Stomach (tissue), 9 donors: ENCODE results near the gene FAM222B. TPM values are rescaled to one million over a fixed set of nuclear protein-coding genes. Genes with fewer than 3 reads are reported as not detected.
A peak's percentile ranks its signal among the peaks of the same experiment; 100 is the strongest.

Experiments
- DNase-seq, 2 donors: peaks; one replicate each; pipeline versions ENCODE4 v3.0.0 to v3.0.0-alpha.2; 2013 to 2019
- H3K27ac ChIP-seq, 5 donors: fragments of 200-600 bp in 4 of 5; sonication (generic) in 4 of 5; one replicate each; pipeline ENCODE4 v1.5.1; 2013 to 2019; ENCODE audit warnings: mild to moderate bottlenecking in 1 of 5, moderate library complexity in 1 of 5
- H3K27me3 ChIP-seq, 3 donors: fragments of 200-600 bp; sonication (generic); one replicate each; pipeline ENCODE4 v1.5.1; 2017 to 2019; ENCODE audit warnings: mixed run types in 1 of 3
- H3K36me3 ChIP-seq, 4 donors: fragments of 200-600 bp; sonication (generic); 1 replicate in 3 of 4; 2 replicates in 1 of 4; pipeline ENCODE4 v1.5.1; 2016 to 2019
- H3K4me1 ChIP-seq, 4 donors: fragments of 200-600 bp; sonication (generic); one replicate each; pipeline ENCODE4 v1.5.1; 2016 to 2019
- H3K4me3 ChIP-seq, 4 donors: fragments of 200-600 bp; sonication (generic) in 3 of 4; one replicate each; pipeline ENCODE4 v1.5.1; 2016 to 2019; ENCODE audit warnings: mild to moderate bottlenecking in 1 of 4
- H3K9me3 ChIP-seq, 4 donors: fragments of 200-600 bp; sonication (generic); one replicate each; pipeline ENCODE4 v1.5.1; 2016 to 2019
- EP300 ChIP-seq: sonication (generic); formaldehyde crosslinking; IDR thresholded peaks from one replicate; pipeline ENCODE4 v1.6.1; 2017; ENCODE audit warnings: antibody characterized with exemption
- POLR2A ChIP-seq, 4 donors: fragments of 450-650 bp; IDR thresholded peaks; one replicate each; pipeline ENCODE4 v1.6.1; 2016; ENCODE audit warnings: antibody characterized with exemption in 4 of 4, control low read depth in 2 of 4, mild to moderate bottlenecking in 1 of 4, moderate library complexity in 1 of 4
- POLR2AphosphoS5 ChIP-seq, 3 donors: sonication (generic); formaldehyde crosslinking; IDR thresholded peaks; one replicate each; pipeline ENCODE4 v1.6.1; 2016; ENCODE audit warnings: antibody characterized with exemption in 3 of 3
- WGBS, 5 donors: extraction: QIAGEN DNeasy Blood & Tissue Kit in 3 of 5; methylation state at CpG; one replicate each; pipeline versions ENCODE4 v1.1.5 to v1.1.7; 2013 to 2018; 5-methylcytosine and 5-hydroxymethylcytosine counted together
- intact Hi-C: fragments of 100-400 bp; cut with DNase I; formaldehyde crosslinking; loops from one replicate; pipeline ENCODE4 v1.15.1; 2023; ENCODE audit warnings: low total_unique reads
- polyA plus RNA-seq, 3 donors: library from polyadenylated mRNA; stranded (reverse); fragments of 200-250 nt; gene quantifications; one replicate each; pipeline ENCODE4 v1.2.3, GENCODE V29; 2013
- total RNA-seq, 5 donors: library from RNA; depleted of rRNA; stranded (reverse); fragments of >200 nt; gene quantifications; one replicate each; pipeline versions ENCODE4 v1.1.0 to v1.2.3, GENCODE V29; 2014 to 2016
- TF ChIP-seq, protein P1 (sequence below), 7 experiments: fragments of 450-650 bp in 4 of 7; fragments of 200-600 bp in 3 of 7; sonication (generic) in 3 of 7; IDR thresholded peaks; one replicate each; pipeline ENCODE4 v1.5.1; 2016 to 2019; ENCODE audit warnings: antibody characterized with exemption in 7 of 7, control low read depth in 2 of 7, mild to moderate bottlenecking in 1 of 7
- donor health status: healthy with polysubstance abuse.
- donor health status: Bipolar disorder and iron deficiency.
- donor health status: healthy.

FAM222B gene
- total and polyA plus RNA-seq, 8 donors: 4.4 to 29.6 (median 8.6) TPM

DNA sequence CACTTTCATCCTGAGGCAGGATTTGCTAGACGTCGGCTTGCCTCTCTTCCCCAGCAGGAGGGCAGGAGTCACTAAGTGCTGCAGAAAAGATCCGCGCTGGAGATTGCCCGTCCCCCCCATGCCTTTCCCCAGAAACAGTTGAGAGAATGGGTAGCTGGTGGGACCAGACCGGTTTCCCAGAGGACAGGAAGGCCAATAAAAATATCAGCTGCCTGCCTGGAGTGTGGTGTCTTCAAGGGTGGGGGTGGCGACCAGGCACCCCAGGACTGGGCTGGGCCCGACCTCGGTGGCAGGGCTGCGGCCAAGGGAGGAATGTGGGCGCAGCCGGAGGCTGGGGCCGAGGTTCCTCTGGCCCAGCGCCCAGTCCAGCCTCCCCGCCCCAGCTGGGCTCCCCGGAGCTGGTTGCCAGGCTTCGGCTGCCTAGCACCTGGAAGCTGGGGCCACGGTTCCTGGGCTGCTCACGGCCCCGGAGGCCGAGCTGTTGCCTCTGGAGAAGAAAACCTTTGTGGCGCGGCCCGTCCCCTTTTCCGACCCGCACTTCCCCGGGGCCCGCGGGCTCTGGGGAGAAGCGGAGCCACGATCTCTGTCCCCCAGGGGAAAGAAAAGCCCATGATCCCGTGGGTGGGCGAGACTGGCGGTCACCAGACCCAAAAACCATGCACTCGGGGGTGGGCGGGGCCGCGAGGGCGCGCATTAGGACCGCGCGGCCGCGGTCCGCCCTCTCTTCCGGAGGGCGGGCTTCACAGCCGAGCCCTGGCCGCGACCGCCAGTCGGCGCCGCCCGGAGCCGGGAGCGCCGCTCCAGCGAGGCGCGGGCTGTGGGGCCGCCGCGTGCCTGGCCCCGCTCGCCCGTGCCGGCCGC, 99.1 kb downstream of the FAM222B start, which contains the start of gene TRAF4:
Gene TRAF4, plus strand, starts transcription at position 769 of the 861 bp plus-strand sequence. CDS start 102 bp downstream, outside the sequence.
- H3K36me3 ChIP-seq: peaks cover 11 to 14% (median 12%) of the 10 kb centered on the region in 4 donors
- 0 to 9% (median 1%) methylated on average over 14 to 70 of the region's 70 CpGs for WGBS, 5 donors
- intact Hi-C loops: no loop called here
- peaks cover 0 to 5% (median 0%) of the 10 kb centered on the region in 3 donors for H3K27me3 ChIP-seq
- H3K4me1 ChIP-seq: peaks cover 47 to 72% (median 66%) of the 10 kb centered on the region in 4 donors
- peak; percentile 89 to 95 for DNase-seq
- TF ChIP-seq, protein P1, sequence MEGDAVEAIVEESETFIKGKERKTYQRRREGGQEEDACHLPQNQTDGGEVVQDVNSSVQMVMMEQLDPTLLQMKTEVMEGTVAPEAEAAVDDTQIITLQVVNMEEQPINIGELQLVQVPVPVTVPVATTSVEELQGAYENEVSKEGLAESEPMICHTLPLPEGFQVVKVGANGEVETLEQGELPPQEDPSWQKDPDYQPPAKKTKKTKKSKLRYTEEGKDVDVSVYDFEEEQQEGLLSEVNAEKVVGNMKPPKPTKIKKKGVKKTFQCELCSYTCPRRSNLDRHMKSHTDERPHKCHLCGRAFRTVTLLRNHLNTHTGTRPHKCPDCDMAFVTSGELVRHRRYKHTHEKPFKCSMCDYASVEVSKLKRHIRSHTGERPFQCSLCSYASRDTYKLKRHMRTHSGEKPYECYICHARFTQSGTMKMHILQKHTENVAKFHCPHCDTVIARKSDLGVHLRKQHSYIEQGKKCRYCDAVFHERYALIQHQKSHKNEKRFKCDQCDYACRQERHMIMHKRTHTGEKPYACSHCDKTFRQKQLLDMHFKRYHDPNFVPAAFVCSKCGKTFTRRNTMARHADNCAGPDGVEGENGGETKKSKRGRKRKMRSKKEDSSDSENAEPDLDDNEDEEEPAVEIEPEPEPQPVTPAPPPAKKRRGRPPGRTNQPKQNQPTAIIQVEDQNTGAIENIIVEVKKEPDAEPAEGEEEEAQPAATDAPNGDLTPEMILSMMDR (IDR thresholded peaks at IDR 0.05): peak in 1 of 7 experiments; percentile 51
- peak; percentile 27 to 87 (median 76) for TF ChIP-seq POLR2AphosphoS5 (IDR thresholded peaks at IDR 0.05)
- no peak for TF ChIP-seq EP300
- no peaks in the 10 kb centered on the region for H3K9me3 ChIP-seq
- peak within 1 kb of the TSS; percentile 96 to 99 (median 98) for H3K27ac ChIP-seq
- peak within 1 kb of the TSS; percentile 61 to 89 (median 80) for H3K4me3 ChIP-seq

DNA sequence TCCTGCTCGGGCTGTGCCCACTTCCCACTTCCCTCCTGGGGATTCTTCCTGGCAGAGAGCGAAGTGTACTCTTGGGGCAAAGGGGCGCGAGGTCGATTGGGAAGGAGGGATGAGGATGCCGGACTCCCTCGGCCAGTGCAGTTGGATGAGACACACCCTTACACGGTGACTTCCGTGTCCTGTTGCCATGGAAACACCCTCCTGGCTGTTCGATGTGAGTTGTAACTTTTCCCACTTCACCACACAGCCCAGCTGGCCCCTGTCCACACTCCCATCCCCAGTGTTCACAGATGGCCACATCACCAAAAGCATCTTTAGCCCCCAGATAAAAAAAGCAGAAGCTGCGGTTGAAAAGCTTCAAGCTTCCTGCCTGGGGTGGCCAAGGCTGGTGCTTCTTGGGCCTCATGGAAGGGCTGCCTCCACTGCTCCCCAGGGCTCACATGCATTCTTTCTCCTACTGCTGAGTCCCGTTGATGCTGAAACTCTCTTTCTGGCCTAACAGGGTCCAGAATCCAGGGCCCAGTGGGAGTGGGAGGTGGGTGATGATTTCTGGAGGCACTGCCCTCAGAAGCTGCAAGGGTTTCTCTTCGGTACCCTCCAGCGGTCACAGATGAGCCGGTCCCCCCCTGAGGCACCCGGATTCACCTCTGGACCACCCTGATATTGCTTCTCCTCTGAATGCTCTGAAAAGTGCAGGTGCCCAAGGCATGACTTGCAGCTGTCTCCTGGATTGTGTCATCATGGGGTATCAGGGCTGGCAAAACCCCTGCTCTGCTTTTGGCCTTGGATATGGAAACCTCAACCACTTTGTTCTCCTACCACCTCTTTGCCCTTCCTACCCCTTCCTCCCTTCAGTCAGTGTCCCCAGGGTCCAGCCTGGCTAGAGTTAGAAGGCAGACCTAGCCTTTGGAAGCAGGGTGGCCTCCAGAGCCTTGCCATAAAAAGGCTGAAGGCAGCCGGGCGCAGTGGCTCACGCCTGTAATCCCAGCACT, 100.9 kb downstream of the FAM222B start:
- H3K9me3 ChIP-seq: no peaks in the 10 kb centered on the region
- H3K4me1 ChIP-seq: peaks cover 28 to 54% (median 48%) of the 10 kb centered on the region in 4 donors
- TF ChIP-seq EP300: no peak
- no peak for TF ChIP-seq POLR2A (IDR thresholded peaks at IDR 0.05)
- TF ChIP-seq, protein P1 (IDR thresholded peaks at IDR 0.05): no peak
- no peak for TF ChIP-seq POLR2AphosphoS5 (IDR thresholded peaks at IDR 0.05)
- peaks cover 0 to 5% (median 0%) of the 10 kb centered on the region in 3 donors for H3K27me3 ChIP-seq
- H3K4me3 ChIP-seq: no peak overlapping the region
- H3K27ac ChIP-seq: peak overlapping the region in 4 of 5 donors; percentile 96 to 99 (median 98)
- no peak for DNase-seq
- intact Hi-C loops: no loop called here
- H3K36me3 ChIP-seq: peaks cover 0 to 7% (median 0%) of the 10 kb centered on the region in 4 donors
- 68 to 73% (median 71%) methylated on average over 15 to 19 of the region's 19 CpGs for WGBS, 5 donors

GRCh38 chr17:28740406-28741357, 101.9 kb downstream of the FAM222B start:
- no peak for DNase-seq
- Histone ChIP-seq H3K4me1 (peaks cover 19 to 44% (median 38%) of the 10 kb centered on the region in 4 donors), H3K36me3 (peaks cover 0 to 7% (median 0%) of the 10 kb centered on the region in 4 donors), H3K4me3 (no peak overlapping the region), H3K9me3 (no peaks in the 10 kb centered on the region), H3K27ac (peak overlapping the region in 1 of 5 donors; percentile 97), H3K27me3 (peaks cover 0 to 5% (median 0%) of the 10 kb centered on the region in 3 donors)
- intact Hi-C loops: no loop called here
- TF ChIP-seq EP300 (no peak), POLR2AphosphoS5 (IDR thresholded peaks at IDR 0.05) (no peak), POLR2A (IDR thresholded peaks at IDR 0.05) (no peak)
- TF ChIP-seq, protein P1 (IDR thresholded peaks at IDR 0.05): no peak
- 86 to 88% (median 87%) methylated on average over 10 of the region's 10 CpGs for WGBS, 5 donors
